Subcutaneous abdominal adipose tissue (tissue), 5 donors: ENCODE measurements around the gene ARHGAP33.

ENCODE experiments used
- H3K27ac ChIP-seq: one replicate; pipeline ENCODE4 v1.7.0; 2013; ENCODE audit warnings: low read depth, mild to moderate bottlenecking, inconsistent platforms, low read length, moderate library complexity
- H3K27me3 ChIP-seq, 5 donors: one replicate each; pipeline ENCODE4 v1.7.0; 2013; ENCODE audit warnings: low read length in 5 of 5, inconsistent platforms in 1 of 5; ENCODE audit not compliant: control insufficient read depth in 5 of 5, insufficient read depth in 4 of 5
- H3K36me3 ChIP-seq, 5 donors: one replicate each; pipeline ENCODE4 v1.7.0; 2013; ENCODE audit warnings: low read length in 5 of 5; ENCODE audit not compliant: control insufficient read depth in 5 of 5, insufficient read depth in 5 of 5
- H3K4me1 ChIP-seq, 5 donors: one replicate each; pipeline ENCODE4 v1.7.0; 2013; ENCODE audit warnings: low read length in 5 of 5, mild to moderate bottlenecking in 3 of 5, moderate library complexity in 1 of 5; ENCODE audit not compliant: control insufficient read depth in 5 of 5, insufficient read depth in 5 of 5
- H3K4me3 ChIP-seq, 5 donors: one replicate each; pipeline ENCODE4 v1.7.0; 2013; ENCODE audit warnings: low read length in 5 of 5, low read depth in 1 of 5
- H3K9ac ChIP-seq, 5 donors: one replicate each; pipeline ENCODE4 v1.7.0; 2013; ENCODE audit warnings: low read length in 5 of 5, mild to moderate bottlenecking in 4 of 5, moderate library complexity in 3 of 5
- H3K9me3 ChIP-seq, 5 donors: one replicate each; pipeline ENCODE4 v1.7.0; 2013; ENCODE audit warnings: low read length in 5 of 5; ENCODE audit not compliant: control insufficient read depth in 5 of 5
- donor health status: healthy.
- donor health status: healthy.
- donor health status: healthy.
- donor health status: healthy.
- donor health status: healthy.

Gene ARHGAP33

GRCh38 chr19:35787227-35787799 is 11.9 kb downstream of the ARHGAP33 start:
- Histone ChIP-seq H3K4me3 (no peak overlapping the region), H3K27me3 (peaks cover 0 to 6% (median 0%) of the 10 kb centered on the region in 5 donors), H3K36me3 (peaks cover 0 to 22% (median 11%) of the 10 kb centered on the region in 5 donors), H3K4me1 (no peaks in the 10 kb centered on the region), H3K9ac (no peak overlapping the region), H3K27ac (no peak overlapping the region), H3K9me3 (no peaks in the 10 kb centered on the region)

GRCh38 chr19:35788205-35788960 is 13.0 kb downstream of the ARHGAP33 start:
- Histone ChIP-seq H3K36me3 (peaks cover 0 to 14% (median 4%) of the 10 kb centered on the region in 5 donors), H3K27me3 (peaks cover 0 to 6% (median 0%) of the 10 kb centered on the region in 5 donors), H3K4me1 (peaks cover 0 to 3% (median 0%) of the 10 kb centered on the region in 5 donors), H3K9ac (no peak overlapping the region), H3K4me3 (no peak overlapping the region), H3K9me3 (no peaks in the 10 kb centered on the region), H3K27ac (no peak overlapping the region)

GRCh38 chr19:35789195-35789977 is 14.0 kb downstream of the ARHGAP33 start:
- H3K27me3 ChIP-seq, result peaks cover 0 to 6% (median 0%) of the 10 kb centered on the region in 5 donors
- no peak overlapping the region for H3K4me3 ChIP-seq
- H3K9me3 ChIP-seq, result no peaks in the 10 kb centered on the region
- peaks cover 0 to 14% (median 4%) of the 10 kb centered on the region in 5 donors for H3K36me3 ChIP-seq
- peaks cover 0 to 3% (median 0%) of the 10 kb centered on the region in 5 donors for H3K4me1 ChIP-seq
- no peak overlapping the region for H3K27ac ChIP-seq
- no peak overlapping the region for H3K9ac ChIP-seq

- Histone ChIP-seq H3K9ac (no peak overlapping the region), H3K9me3 (no peaks in the 10 kb centered on the region), H3K27me3 (peaks cover 0 to 6% (median 0%) of the 10 kb centered on the region in 5 donors), H3K4me3 (no peak overlapping the region), H3K36me3 (peaks cover 0 to 8% (median 4%) of the 10 kb centered on the region in 5 donors), H3K27ac (no peak overlapping the region), H3K4me1 (peaks cover 0 to 3% (median 0%) of the 10 kb centered on the region in 5 donors)
These were observed 14.9 kb downstream of the ARHGAP33 start for GRCh38 chr19:35789978-35790944.

GRCh38 chr19:35790981-35791813 is 15.8 kb downstream of the ARHGAP33 start:
- Histone ChIP-seq H3K9me3 (no peaks in the 10 kb centered on the region), H3K4me3 (no peak overlapping the region), H3K4me1 (peaks cover 0 to 3% (median 0%) of the 10 kb centered on the region in 5 donors), H3K27ac (no peak overlapping the region), H3K9ac (no peak overlapping the region), H3K27me3 (peaks cover 0 to 6% (median 0%) of the 10 kb centered on the region in 5 donors), H3K36me3 (no peaks in the 10 kb centered on the region)

- H3K27me3 ChIP-seq, result peaks cover 5 to 12% (median 6%) of the 10 kb centered on the region in 5 donors
- H3K9me3 ChIP-seq, result no peaks in the 10 kb centered on the region
- no peak overlapping the region for H3K27ac ChIP-seq
- H3K4me3 ChIP-seq, result no peak overlapping the region
- H3K9ac ChIP-seq, result no peak overlapping the region
- H3K4me1 ChIP-seq, result peaks cover 0 to 3% (median 0%) of the 10 kb centered on the region in 5 donors
- no peaks in the 10 kb centered on the region for H3K36me3 ChIP-seq
These were observed 16.5 kb downstream of the ARHGAP33 start for GRCh38 chr19:35791814-35792279.

GRCh38 chr19:35792312-35792711 is 16.9 kb downstream of the ARHGAP33 start:
- Histone ChIP-seq H3K27ac (no peak overlapping the region), H3K4me1 (peaks cover 0 to 3% (median 0%) of the 10 kb centered on the region in 5 donors), H3K9ac (no peak overlapping the region), H3K27me3 (peaks cover 10 to 17% (median 10%) of the 10 kb centered on the region in 5 donors), H3K9me3 (no peaks in the 10 kb centered on the region), H3K4me3 (no peak overlapping the region), H3K36me3 (no peaks in the 10 kb centered on the region)

- Histone ChIP-seq H3K4me1 (peaks cover 0 to 3% (median 2%) of the 10 kb centered on the region in 5 donors), H3K4me3 (no peak overlapping the region), H3K27me3 (peaks cover 13 to 20% (median 15%) of the 10 kb centered on the region in 5 donors), H3K36me3 (no peaks in the 10 kb centered on the region), H3K9ac (no peak overlapping the region), H3K9me3 (no peaks in the 10 kb centered on the region), H3K27ac (no peak overlapping the region)
These were observed 17.5 kb downstream of the ARHGAP33 start for GRCh38 chr19:35792888-35793287.
